Measurements from ENCODE around the gene TAS1R1. TPM values are rescaled to one million over a fixed set of nuclear protein-coding genes. Genes with fewer than 3 reads are reported as not detected.

TAS1R1 gene
- total and polyA plus RNA-seq, 9 of the 15 experiments (the other 6 are each of a cell fraction or from before 2014, with no cell fraction given): 0.06 TPM; not detected in 8

GRCh38 chr1:6601049-6601922 lies 46.2 kb downstream of the TAS1R1 start (continued):
- TF ChIP-seq JUN (IDR thresholded peaks at IDR 0.05; ENCODE audit: borderline replicate concordance, low read depth, low read length) (peak; percentile 83), JUN (CRISPR knock-in tag; IDR thresholded peaks at IDR 0.05; ENCODE audit: borderline replicate concordance) (0 out of 2 replicates have a peak, but pooled peaks have one; percentile 72), NR3C1 (CRISPR knock-in tag; IDR thresholded peaks at IDR 0.05) (no peak), ZBTB1 (CRISPR knock-in tag; IDR thresholded peaks at IDR 0.05; ENCODE audit: borderline replicate concordance, low read depth) (0 out of 2 replicates have a peak, but pooled peaks have one; percentile 2), ZNF175 (CRISPR knock-in tag; IDR thresholded peaks at IDR 0.05; ENCODE audit: low read depth) (peak; percentile 65), CREB5 (CRISPR knock-in tag; IDR thresholded peaks at IDR 0.05) (no peak), ZNF668 (CRISPR knock-in tag; IDR thresholded peaks at IDR 0.05) (no peak), CHD1 (IDR thresholded peaks at IDR 0.05; ENCODE audit: low read length) (peak; percentile 85), XRCC5 (IDR thresholded peaks at IDR 0.05; ENCODE audit: low read depth, low read length) (peak; percentile 58; the same call in 1 of the 2 replicates), BMI1 (IDR thresholded peaks at IDR 0.05; ENCODE audit: low read length) (no peak), ZNF316 (IDR thresholded peaks at IDR 0.05) (peak; percentile 91), ZNF165 (CRISPR knock-in tag; IDR thresholded peaks at IDR 0.05; ENCODE audit: borderline replicate concordance) (no peak), SAFB2 (IDR thresholded peaks at IDR 0.05; ENCODE audit: borderline replicate concordance, low read depth, low read length, severe bottlenecking) (no peak), ZNF197 (CRISPR knock-in tag; IDR thresholded peaks at IDR 0.05; ENCODE audit: low read depth) (peak; percentile 64; the same call in 1 of the 2 replicates), BCLAF1 (IDR thresholded peaks at IDR 0.05; ENCODE audit: borderline replicate concordance in 1 of 2, control insufficient read depth in 1 of 2, low read depth in 2 of 2, low read length in 1 of 2) (0 out of 4 replicates have a peak, but pooled peaks of 1 of the 2 experiments have one; percentile 43), NFE2 (IDR thresholded peaks at IDR 0.05; ENCODE audit: low read depth) (peak; percentile 100), THRAP3 (IDR thresholded peaks at IDR 0.05; ENCODE audit: borderline replicate concordance) (no peak), MAZ (CRISPR knock-in tag; conservative IDR thresholded peaks at IDR 0.05 in 1 of 2, IDR thresholded peaks at IDR 0.05 in 1 of 2) (0 out of 4 replicates have a peak, but pooled peaks of 1 of the 2 experiments have one; percentile 58), GATAD2A (IDR thresholded peaks at IDR 0.05) (no peak), ZNF212 (CRISPR knock-in tag; IDR thresholded peaks at IDR 0.05) (0 out of 2 replicates have a peak, but pooled peaks have one; percentile 31), JUND (IDR thresholded peaks at IDR 0.05; ENCODE audit: borderline replicate concordance, low read depth, low read length) (peak; percentile 80), JUND (tag; IDR thresholded peaks at IDR 0.05; ENCODE audit: borderline replicate concordance, low read depth, low read length) (peak; percentile 46; the same call in 1 of the 3 replicates), FOXK1 (CRISPR knock-in tag; IDR thresholded peaks at IDR 0.05; ENCODE audit: borderline replicate concordance) (peak; percentile 97), NFIX (CRISPR knock-in tag; IDR thresholded peaks at IDR 0.05; ENCODE audit: low read depth) (peak; percentile 3; the same call in 1 of the 2 replicates)
